22Rv1 (cell line): ENCODE data around the gene ACACA.

ENCODE experiments used
- ZFX ChIP-seq: fragments of 450-650 bp; IDR thresholded peaks from 2 replicates; pipeline ENCODE4 v1.6.1; 2017; ENCODE audit warnings: antibody characterized with exemption, borderline replicate concordance
- TF ChIP-seq, protein P1 (sequence below): fragments of 450-650 bp; IDR thresholded peaks from 2 replicates; pipeline ENCODE4 v1.5.1; 2017; ENCODE audit warnings: mild to moderate bottlenecking

DNA sequence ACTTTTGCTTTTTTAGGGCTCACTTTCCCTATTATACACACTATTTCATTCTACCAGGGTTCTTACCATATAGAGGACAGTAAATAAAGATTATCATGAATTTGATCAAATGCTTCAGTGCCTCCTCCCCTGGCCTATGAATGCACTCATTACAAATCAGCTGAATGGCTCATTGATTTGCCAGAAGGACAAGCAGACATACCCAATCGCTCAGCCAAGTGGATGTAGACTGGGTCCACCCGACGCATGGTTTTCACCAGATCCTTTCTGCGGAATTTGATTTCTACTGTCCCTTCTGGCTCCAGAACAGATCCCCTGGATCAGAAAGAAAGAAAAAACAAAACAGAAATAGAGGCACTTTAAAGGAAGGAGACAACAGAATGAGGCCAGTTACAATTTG is 295.3 kb downstream of the ACACA start:
- TF ChIP-seq, protein P1, sequence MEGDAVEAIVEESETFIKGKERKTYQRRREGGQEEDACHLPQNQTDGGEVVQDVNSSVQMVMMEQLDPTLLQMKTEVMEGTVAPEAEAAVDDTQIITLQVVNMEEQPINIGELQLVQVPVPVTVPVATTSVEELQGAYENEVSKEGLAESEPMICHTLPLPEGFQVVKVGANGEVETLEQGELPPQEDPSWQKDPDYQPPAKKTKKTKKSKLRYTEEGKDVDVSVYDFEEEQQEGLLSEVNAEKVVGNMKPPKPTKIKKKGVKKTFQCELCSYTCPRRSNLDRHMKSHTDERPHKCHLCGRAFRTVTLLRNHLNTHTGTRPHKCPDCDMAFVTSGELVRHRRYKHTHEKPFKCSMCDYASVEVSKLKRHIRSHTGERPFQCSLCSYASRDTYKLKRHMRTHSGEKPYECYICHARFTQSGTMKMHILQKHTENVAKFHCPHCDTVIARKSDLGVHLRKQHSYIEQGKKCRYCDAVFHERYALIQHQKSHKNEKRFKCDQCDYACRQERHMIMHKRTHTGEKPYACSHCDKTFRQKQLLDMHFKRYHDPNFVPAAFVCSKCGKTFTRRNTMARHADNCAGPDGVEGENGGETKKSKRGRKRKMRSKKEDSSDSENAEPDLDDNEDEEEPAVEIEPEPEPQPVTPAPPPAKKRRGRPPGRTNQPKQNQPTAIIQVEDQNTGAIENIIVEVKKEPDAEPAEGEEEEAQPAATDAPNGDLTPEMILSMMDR: no peak
- no peak for TF ChIP-seq ZFX
